ENCODE data around the gene AFF3. TPM values are rescaled to one million over a fixed set of nuclear protein-coding genes. Genes with fewer than 3 reads are reported as not detected.

AFF3 gene
- total and polyA plus RNA-seq, 4 donors = 0.48 to 5.3 (median 2.3) TPM

DNA sequence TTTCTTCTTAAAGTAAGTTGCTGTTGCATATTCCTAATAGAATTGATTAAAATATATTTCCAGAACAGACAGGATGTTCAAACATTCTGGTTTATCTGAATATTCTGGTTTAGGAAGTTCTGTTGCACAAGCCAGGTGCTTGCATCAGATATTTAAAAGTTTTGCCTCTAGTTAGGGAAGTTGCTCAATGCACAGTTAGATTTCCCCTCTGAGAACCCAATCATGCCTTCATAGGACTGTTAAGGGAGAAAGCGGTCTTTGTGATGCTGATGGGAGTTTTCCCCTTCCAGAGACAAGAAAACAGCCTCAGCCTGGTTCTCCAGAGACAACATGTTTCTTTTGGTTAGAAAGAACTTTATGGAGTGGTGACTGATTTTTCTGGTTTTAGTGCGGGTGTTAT is 587.0 kb downstream of the AFF3 start (continued):
- TF ChIP-seq, protein P1, sequence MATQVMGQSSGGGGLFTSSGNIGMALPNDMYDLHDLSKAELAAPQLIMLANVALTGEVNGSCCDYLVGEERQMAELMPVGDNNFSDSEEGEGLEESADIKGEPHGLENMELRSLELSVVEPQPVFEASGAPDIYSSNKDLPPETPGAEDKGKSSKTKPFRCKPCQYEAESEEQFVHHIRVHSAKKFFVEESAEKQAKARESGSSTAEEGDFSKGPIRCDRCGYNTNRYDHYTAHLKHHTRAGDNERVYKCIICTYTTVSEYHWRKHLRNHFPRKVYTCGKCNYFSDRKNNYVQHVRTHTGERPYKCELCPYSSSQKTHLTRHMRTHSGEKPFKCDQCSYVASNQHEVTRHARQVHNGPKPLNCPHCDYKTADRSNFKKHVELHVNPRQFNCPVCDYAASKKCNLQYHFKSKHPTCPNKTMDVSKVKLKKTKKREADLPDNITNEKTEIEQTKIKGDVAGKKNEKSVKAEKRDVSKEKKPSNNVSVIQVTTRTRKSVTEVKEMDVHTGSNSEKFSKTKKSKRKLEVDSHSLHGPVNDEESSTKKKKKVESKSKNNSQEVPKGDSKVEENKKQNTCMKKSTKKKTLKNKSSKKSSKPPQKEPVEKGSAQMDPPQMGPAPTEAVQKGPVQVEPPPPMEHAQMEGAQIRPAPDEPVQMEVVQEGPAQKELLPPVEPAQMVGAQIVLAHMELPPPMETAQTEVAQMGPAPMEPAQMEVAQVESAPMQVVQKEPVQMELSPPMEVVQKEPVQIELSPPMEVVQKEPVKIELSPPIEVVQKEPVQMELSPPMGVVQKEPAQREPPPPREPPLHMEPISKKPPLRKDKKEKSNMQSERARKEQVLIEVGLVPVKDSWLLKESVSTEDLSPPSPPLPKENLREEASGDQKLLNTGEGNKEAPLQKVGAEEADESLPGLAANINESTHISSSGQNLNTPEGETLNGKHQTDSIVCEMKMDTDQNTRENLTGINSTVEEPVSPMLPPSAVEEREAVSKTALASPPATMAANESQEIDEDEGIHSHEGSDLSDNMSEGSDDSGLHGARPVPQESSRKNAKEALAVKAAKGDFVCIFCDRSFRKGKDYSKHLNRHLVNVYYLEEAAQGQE (IDR thresholded peaks at IDR 0.05) = no peak
- TF ChIP-seq, protein P2, sequence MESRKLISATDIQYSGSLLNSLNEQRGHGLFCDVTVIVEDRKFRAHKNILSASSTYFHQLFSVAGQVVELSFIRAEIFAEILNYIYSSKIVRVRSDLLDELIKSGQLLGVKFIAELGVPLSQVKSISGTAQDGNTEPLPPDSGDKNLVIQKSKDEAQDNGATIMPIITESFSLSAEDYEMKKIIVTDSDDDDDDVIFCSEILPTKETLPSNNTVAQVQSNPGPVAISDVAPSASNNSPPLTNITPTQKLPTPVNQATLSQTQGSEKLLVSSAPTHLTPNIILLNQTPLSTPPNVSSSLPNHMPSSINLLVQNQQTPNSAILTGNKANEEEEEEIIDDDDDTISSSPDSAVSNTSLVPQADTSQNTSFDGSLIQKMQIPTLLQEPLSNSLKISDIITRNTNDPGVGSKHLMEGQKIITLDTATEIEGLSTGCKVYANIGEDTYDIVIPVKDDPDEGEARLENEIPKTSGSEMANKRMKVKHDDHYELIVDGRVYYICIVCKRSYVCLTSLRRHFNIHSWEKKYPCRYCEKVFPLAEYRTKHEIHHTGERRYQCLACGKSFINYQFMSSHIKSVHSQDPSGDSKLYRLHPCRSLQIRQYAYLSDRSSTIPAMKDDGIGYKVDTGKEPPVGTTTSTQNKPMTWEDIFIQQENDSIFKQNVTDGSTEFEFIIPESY (IDR thresholded peaks at IDR 0.05) = no peak

DNA sequence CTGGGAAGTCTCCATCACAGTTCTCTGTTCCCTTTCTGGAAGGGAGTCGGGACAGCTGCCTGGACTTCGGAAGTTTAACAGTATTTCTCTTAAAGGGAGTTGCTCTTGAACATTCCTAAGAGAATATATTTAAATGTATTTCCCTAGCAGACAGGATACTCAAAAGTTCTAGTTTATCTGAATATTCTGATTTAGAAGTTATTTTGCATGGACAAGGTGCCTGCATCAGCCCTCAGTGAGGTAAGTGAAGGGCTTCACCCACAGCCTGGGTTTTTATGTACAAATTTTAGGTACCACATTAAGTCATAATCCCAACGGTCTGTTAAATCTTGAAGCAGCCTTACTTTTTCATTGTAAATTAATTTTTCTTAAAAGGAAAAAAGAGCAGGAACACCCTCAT is 587.5 kb downstream of the AFF3 start:
- WGBS = 88% methylated on average over 3 of the region's 3 CpGs
- Histone ChIP-seq H3K27ac (ENCODE audit: low read depth in 1 of 2, low read length in 2 of 2) (no peak overlapping the region), H3K4me1 (ENCODE audit: control insufficient read depth in 4 of 4, insufficient read depth in 4 of 4, low read length in 3 of 4) (peaks cover 0 to 2% (median 0%) of the 10 kb centered on the region in 4 donors), H3K9ac (ENCODE audit: low read depth in 1 of 2, low read length in 2 of 2) (no peak overlapping the region), H3K27me3 (ENCODE audit: control insufficient read depth in 4 of 4, insufficient read depth in 4 of 4, low read length in 3 of 4) (no peaks in the 10 kb centered on the region), H3K36me3 (ENCODE audit: control insufficient read depth in 4 of 4, insufficient read depth in 3 of 4, low read depth in 1 of 4, low read length in 3 of 4) (no peaks in the 10 kb centered on the region), H3K9me3 (ENCODE audit: control insufficient read depth in 4 of 4, low read length in 3 of 4) (no peaks in the 10 kb centered on the region), H3K4me3 (ENCODE audit: low read depth in 1 of 3, low read length in 3 of 3) (no peak overlapping the region)
- no peak for DNase-seq (ENCODE audit: low spot score)
- TF ChIP-seq RAD21 (IDR thresholded peaks at IDR 0.05) = no peak
- TF ChIP-seq HNF4G (IDR thresholded peaks at IDR 0.05) = no peak

DNA sequence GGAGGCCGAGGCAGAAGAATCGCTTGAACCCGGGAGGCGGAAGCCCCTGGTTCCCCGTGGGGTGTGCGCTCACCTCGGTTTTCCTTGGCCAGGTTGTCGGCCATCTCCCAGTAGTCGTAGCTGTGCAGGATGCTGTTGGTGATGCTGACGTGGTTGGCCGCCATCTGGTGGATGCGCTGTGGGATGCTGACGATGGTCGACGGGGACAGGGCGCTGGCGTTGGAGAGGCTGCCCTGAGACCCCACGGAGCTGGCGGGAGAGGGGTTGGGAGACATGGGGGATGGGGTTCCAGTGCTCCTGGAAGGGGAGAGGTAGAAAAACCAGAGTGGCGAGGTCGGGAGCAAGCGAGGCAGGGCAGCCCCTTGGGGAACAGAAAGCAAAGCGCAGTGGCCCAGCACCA is 588.2 kb downstream of the AFF3 start:
- whole genome bisulfite sequencing = 84% methylated on average over 23 of the region's 23 CpGs
- H3K4me1 ChIP-seq (ENCODE audit: control insufficient read depth in 4 of 4, insufficient read depth in 4 of 4, low read length in 3 of 4) = peaks cover 0 to 2% (median 0%) of the 10 kb centered on the region in 4 donors
- H3K36me3 ChIP-seq (ENCODE audit: control insufficient read depth in 4 of 4, insufficient read depth in 3 of 4, low read depth in 1 of 4, low read length in 3 of 4) = no peaks in the 10 kb centered on the region
- H3K27ac ChIP-seq (ENCODE audit: low read depth in 1 of 2, low read length in 2 of 2) = no peak overlapping the region
- H3K9me3 ChIP-seq (ENCODE audit: control insufficient read depth in 4 of 4, low read length in 3 of 4) = no peaks in the 10 kb centered on the region
- H3K9ac ChIP-seq (ENCODE audit: low read depth in 1 of 2, low read length in 2 of 2) = no peak overlapping the region
- TF ChIP-seq TAF1 (conservative IDR thresholded peaks at IDR 0.05) (no peak), FOXA1 (IDR thresholded peaks at IDR 0.05) (no peak), YY1 (IDR thresholded peaks at IDR 0.05) (no peak), RXRA (IDR thresholded peaks at IDR 0.05) (no peak), HNF4A (conservative IDR thresholded peaks at IDR 0.05) (no peak), JUND (IDR thresholded peaks at IDR 0.05) (no peak), NR2F2 (IDR thresholded peaks at IDR 0.05) (no peak), HNF4G (IDR thresholded peaks at IDR 0.05) (no peak), RAD21 (IDR thresholded peaks at IDR 0.05) (no peak), EGR1 (IDR thresholded peaks at IDR 0.05; ENCODE audit: low read depth in 2 of 2) (no peak), GABPA (IDR thresholded peaks at IDR 0.05 in 1 of 2, conservative IDR thresholded peaks at IDR 0.05 in 1 of 2) (no peak), SP1 (IDR thresholded peaks at IDR 0.05) (no peak), FOXA2 (IDR thresholded peaks at IDR 0.05) (no peak)
- TF ChIP-seq, protein P2 (IDR thresholded peaks at IDR 0.05) = no peak
- TF ChIP-seq, protein P1 (IDR thresholded peaks at IDR 0.05) = no peak
- TF ChIP-seq, protein P3, sequence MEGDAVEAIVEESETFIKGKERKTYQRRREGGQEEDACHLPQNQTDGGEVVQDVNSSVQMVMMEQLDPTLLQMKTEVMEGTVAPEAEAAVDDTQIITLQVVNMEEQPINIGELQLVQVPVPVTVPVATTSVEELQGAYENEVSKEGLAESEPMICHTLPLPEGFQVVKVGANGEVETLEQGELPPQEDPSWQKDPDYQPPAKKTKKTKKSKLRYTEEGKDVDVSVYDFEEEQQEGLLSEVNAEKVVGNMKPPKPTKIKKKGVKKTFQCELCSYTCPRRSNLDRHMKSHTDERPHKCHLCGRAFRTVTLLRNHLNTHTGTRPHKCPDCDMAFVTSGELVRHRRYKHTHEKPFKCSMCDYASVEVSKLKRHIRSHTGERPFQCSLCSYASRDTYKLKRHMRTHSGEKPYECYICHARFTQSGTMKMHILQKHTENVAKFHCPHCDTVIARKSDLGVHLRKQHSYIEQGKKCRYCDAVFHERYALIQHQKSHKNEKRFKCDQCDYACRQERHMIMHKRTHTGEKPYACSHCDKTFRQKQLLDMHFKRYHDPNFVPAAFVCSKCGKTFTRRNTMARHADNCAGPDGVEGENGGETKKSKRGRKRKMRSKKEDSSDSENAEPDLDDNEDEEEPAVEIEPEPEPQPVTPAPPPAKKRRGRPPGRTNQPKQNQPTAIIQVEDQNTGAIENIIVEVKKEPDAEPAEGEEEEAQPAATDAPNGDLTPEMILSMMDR (IDR thresholded peaks at IDR 0.05; ENCODE audit: low read depth, low read length, missing input control) = no peak
- TF ChIP-seq, protein P4, sequence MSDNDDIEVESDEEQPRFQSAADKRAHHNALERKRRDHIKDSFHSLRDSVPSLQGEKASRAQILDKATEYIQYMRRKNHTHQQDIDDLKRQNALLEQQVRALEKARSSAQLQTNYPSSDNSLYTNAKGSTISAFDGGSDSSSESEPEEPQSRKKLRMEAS (IDR thresholded peaks at IDR 0.05) = no peak
- TF ChIP-seq, protein P5, sequence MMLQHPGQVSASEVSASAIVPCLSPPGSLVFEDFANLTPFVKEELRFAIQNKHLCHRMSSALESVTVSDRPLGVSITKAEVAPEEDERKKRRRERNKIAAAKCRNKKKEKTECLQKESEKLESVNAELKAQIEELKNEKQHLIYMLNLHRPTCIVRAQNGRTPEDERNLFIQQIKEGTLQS (IDR thresholded peaks at IDR 0.05) = no peak
- no peak for DNase-seq (ENCODE audit: low spot score)
- no peak overlapping the region for H3K4me3 ChIP-seq (ENCODE audit: low read depth in 1 of 3, low read length in 3 of 3)
- no peaks in the 10 kb centered on the region for H3K27me3 ChIP-seq (ENCODE audit: control insufficient read depth in 4 of 4, insufficient read depth in 4 of 4, low read length in 3 of 4)

Measured in liver (tissue), 9 donors.